Esophagus muscularis mucosa (tissue), 4 donors: ENCODE measurements around the gene RAB25. TPM values are rescaled to one million over a fixed set of nuclear protein-coding genes. Genes with fewer than 3 reads are reported as not detected.

Experiments used
- DNase-seq: peaks from one replicate; pipeline ENCODE4 v3.0.0-alpha.2; 2017; ENCODE audit errors: extremely low spot score
- H3K27ac ChIP-seq, 4 donors: fragments of 200-600 bp; sonication (generic); replicated peaks in 1 of 4; 1 replicate in 3 of 4; 2 replicates in 1 of 4; pipeline ENCODE4 v1.5.1; 2016 to 2019; ENCODE audit warnings: mild to moderate bottlenecking in 1 of 4
- H3K27me3 ChIP-seq, 4 donors: fragments of 200-600 bp; sonication (generic); one replicate each; pipeline versions ENCODE4 v1.5.1 to v1.6.0; 2016 to 2019
- H3K36me3 ChIP-seq, 4 donors: fragments of 200-600 bp; sonication (generic); one replicate each; pipeline ENCODE4 v1.5.1; 2016 to 2019
- H3K4me1 ChIP-seq, 4 donors: fragments of 200-600 bp; sonication (generic); one replicate each; pipeline ENCODE4 v1.5.1; 2016 to 2019
- H3K4me3 ChIP-seq, 4 donors: fragments of 200-600 bp; sonication (generic); 1 replicate in 2 of 4; 2 replicates in 2 of 4; pipeline ENCODE4 v1.5.1; 2016 to 2019; ENCODE audit warnings: mild to moderate bottlenecking in 4 of 4, moderate library complexity in 1 of 4
- H3K9me3 ChIP-seq, 4 donors: fragments of 200-600 bp; sonication (generic); 1 replicate in 3 of 4; 2 replicates in 1 of 4; pipeline ENCODE4 v1.5.1; 2016 to 2019
- EP300 ChIP-seq: sonication (generic); formaldehyde crosslinking; IDR thresholded peaks from one replicate; pipeline ENCODE4 v1.6.1; 2017; ENCODE audit warnings: antibody characterized with exemption
- POLR2A ChIP-seq: fragments of 450-650 bp; IDR thresholded peaks from one replicate; pipeline ENCODE4 v1.6.1; 2017; ENCODE audit warnings: antibody characterized with exemption, moderate library complexity, mild to moderate bottlenecking, low read depth
- POLR2AphosphoS5 ChIP-seq, 2 donors: sonication (generic); formaldehyde crosslinking; IDR thresholded peaks; one replicate each; pipeline ENCODE4 v1.6.1; 2017; ENCODE audit warnings: antibody characterized with exemption in 2 of 2
- WGBS: methylation state at CpG from one replicate; pipeline ENCODE4 v1.1.5; 2018; 5-methylcytosine and 5-hydroxymethylcytosine counted together
- intact Hi-C: fragments of 100-400 bp; cut with DNase I; formaldehyde crosslinking; loops from one replicate; pipeline ENCODE4 v1.15.1; 2023
- total RNA-seq, 4 donors: library from RNA; depleted of rRNA; stranded (reverse); fragments of >200 nt; gene quantifications; one replicate each; pipeline versions ENCODE4 v1.1.0 to v1.2.1, GENCODE V29; 2016
- TF ChIP-seq, protein P1 (sequence below), 3 experiments: fragments of 200-600 bp in 2 of 3; fragments of 450-650 bp in 1 of 3; sonication (generic) in 2 of 3; IDR thresholded peaks; one replicate each; pipeline ENCODE4 v1.5.1; 2017 to 2019; ENCODE audit warnings: antibody characterized with exemption in 3 of 3, mild to moderate bottlenecking in 2 of 3, moderate library complexity in 1 of 3

Gene RAB25
- total RNA-seq: not detected

DNA sequence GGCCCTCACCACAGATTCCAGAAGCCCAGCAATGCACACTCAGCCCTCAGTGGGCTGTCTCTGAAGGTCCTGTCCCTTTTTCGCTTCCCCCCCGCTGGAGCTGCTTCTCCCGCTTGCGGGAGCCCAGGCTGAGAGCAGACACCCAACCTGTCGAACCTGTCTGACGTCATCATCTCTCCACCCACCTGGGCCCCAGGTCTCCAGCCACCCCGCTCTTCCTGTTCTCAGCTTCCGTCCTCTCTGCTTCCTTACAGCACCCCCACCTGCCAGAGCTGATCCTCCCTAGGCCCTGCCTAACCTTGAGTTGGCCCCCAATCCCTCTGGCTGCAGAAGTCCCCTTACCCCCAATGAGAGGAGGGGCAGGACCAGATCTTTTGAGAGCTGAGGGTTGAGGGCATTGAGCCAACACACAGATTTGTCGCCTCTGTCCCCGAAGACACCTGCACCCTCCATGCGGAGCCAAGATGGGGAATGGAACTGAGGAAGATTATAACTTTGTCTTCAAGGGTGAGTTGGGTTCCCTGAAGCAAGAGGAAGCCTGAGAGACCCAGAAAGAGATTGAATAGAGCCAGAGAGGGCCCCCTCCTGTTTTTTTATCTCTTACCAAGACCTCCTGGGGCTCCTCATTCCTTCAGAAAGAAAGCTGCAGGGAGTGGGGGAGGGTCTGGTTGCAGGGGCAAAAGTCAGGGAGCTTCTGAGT, at the start of gene RAB25:
Gene RAB25, plus strand, starts transcription at position 224 of the 700 bp plus-strand sequence. Its CDS starts 241 bp downstream, at position 465.
- DNase-seq: no peak
- no peak within 1 kb of the TSS for H3K4me3 ChIP-seq
- H3K36me3 ChIP-seq: peaks cover 6 to 27% (median 10%) of the 10 kb centered on the region in 4 donors
- intact Hi-C loops: no loop called here
- H3K9me3 ChIP-seq: no peaks in the 10 kb centered on the region
- H3K4me1 ChIP-seq: peaks cover under 1 to 7% (median 3%) of the 10 kb centered on the region in 4 donors
- WGBS: 48% methylated on average over 10 of the region's 11 CpGs
- no peak within 1 kb of the TSS for H3K27ac ChIP-seq
- no peaks in the 10 kb centered on the region for H3K27me3 ChIP-seq
- TF ChIP-seq POLR2A (no peak), POLR2AphosphoS5 (IDR thresholded peaks at IDR 0.05) (no peak), EP300 (no peak)
- TF ChIP-seq, protein P1, sequence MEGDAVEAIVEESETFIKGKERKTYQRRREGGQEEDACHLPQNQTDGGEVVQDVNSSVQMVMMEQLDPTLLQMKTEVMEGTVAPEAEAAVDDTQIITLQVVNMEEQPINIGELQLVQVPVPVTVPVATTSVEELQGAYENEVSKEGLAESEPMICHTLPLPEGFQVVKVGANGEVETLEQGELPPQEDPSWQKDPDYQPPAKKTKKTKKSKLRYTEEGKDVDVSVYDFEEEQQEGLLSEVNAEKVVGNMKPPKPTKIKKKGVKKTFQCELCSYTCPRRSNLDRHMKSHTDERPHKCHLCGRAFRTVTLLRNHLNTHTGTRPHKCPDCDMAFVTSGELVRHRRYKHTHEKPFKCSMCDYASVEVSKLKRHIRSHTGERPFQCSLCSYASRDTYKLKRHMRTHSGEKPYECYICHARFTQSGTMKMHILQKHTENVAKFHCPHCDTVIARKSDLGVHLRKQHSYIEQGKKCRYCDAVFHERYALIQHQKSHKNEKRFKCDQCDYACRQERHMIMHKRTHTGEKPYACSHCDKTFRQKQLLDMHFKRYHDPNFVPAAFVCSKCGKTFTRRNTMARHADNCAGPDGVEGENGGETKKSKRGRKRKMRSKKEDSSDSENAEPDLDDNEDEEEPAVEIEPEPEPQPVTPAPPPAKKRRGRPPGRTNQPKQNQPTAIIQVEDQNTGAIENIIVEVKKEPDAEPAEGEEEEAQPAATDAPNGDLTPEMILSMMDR (IDR thresholded peaks at IDR 0.05): no peak

DNA sequence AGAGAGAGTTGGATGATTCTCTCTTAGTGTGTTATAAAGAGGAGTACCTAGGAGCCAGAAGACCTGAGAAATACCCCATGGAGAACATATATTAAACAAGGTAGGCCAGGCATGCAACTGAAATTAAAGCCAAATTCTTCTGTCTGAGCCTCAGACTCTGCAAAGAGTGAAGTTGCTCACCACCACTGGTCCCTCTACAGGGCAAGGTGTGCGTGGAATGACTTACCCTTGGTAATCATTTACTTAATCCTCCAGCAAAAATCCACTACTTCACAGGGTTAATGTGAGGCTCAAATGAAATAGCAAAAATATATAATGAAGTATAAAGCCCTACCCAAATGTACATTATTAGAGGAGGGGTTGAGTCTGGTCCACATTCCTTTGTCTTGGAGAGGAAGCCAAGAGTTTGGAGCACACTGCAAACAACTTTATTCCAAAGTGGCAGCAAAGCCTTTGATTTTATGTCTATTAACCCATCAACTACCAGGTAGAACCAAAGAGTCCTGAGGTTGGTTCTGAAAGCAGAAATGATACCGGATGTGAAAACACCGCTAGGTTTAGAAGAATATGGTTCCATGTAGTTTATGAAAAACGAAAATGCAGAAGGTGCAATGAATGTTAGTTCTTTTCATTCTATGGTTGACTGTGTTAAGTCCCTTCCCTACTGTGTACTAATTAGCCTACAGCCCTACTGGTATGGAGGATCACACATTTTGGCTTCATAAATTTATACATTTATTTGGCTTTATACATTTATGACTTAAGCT, 48.7 kb upstream of the RAB25 start:
- WGBS: 90% methylated on average over 4 of the region's 4 CpGs
- H3K36me3 ChIP-seq: peaks cover 47 to 98% (median 85%) of the 10 kb centered on the region in 4 donors
- H3K4me3 ChIP-seq: no peak overlapping the region
- H3K9me3 ChIP-seq: no peaks in the 10 kb centered on the region
- intact Hi-C loops: no loop called here
- H3K4me1 ChIP-seq: no peaks in the 10 kb centered on the region
- H3K27me3 ChIP-seq: no peaks in the 10 kb centered on the region
- DNase-seq: no peak
- H3K27ac ChIP-seq: no peak overlapping the region
- TF ChIP-seq POLR2AphosphoS5 (IDR thresholded peaks at IDR 0.05) (no peak), POLR2A (no peak), EP300 (no peak)
- TF ChIP-seq, protein P1 (IDR thresholded peaks at IDR 0.05): no peak

DNA sequence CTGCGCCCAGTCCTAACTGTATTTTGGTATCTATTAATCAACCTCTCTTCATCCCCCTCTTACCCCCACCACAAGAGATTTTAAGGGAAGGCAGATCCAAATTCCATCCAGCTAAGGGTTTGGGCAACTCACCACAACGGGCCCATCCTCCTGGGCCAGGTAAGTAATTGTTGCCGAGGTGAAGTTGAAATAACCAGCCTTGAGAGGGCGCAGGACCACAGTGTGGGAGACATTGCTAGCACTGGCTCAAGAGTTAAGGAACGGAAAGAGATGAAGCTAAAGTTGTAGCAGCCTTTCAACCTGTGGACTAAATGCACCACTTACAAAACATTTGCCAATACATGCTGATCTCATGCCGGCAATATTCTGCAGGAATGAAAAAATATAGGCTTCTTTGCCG, 46.1 kb upstream of the RAB25 start:
- H3K27ac ChIP-seq: no peak overlapping the region
- H3K36me3 ChIP-seq: peaks cover 45 to 98% (median 83%) of the 10 kb centered on the region in 4 donors
- no peaks in the 10 kb centered on the region for H3K27me3 ChIP-seq
- peaks cover 7 to 10% (median 10%) of the 10 kb centered on the region in 4 donors for H3K4me1 ChIP-seq
- no peak overlapping the region for H3K4me3 ChIP-seq
- 89% methylated on average over 7 of the region's 7 CpGs for WGBS
- H3K9me3 ChIP-seq: no peaks in the 10 kb centered on the region
- TF ChIP-seq, protein P1 (IDR thresholded peaks at IDR 0.05): no peak
- no peak for TF ChIP-seq POLR2A
- TF ChIP-seq POLR2AphosphoS5 (IDR thresholded peaks at IDR 0.05): no peak
- no peak for TF ChIP-seq EP300
- intact Hi-C loops: no loop called here
- no peak for DNase-seq

DNA sequence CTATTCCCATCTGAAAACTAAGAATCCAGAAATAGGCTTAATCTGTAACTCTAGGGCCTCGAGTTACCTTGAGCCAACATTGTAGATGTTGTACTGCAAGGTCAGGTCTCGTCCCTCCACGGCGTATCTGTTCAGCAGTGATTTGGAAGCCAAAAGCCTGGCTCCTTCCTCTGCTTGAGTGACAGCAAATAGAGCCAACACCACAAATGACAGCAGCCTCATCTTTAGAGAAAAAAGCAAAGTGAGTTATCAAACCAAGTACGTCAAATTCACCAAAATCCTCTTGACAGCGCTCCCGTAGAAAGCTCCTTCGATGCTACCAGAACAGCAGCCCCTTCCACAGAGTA, 41.0 kb upstream of the RAB25 start:
- peak overlapping the region; percentile 74 to 88 (median 84) for H3K4me3 ChIP-seq
- TF ChIP-seq POLR2AphosphoS5 (IDR thresholded peaks at IDR 0.05): no peak
- TF ChIP-seq, protein P1 (IDR thresholded peaks at IDR 0.05): no peak
- TF ChIP-seq EP300: no peak
- TF ChIP-seq POLR2A: no peak
- 68% methylated on average over 8 of the region's 8 CpGs for WGBS
- peaks cover 15 to 21% (median 18%) of the 10 kb centered on the region in 4 donors for H3K4me1 ChIP-seq
- no peaks in the 10 kb centered on the region for H3K27me3 ChIP-seq
- peak overlapping the region; percentile 84 to 94 (median 88) for H3K27ac ChIP-seq
- H3K36me3 ChIP-seq: peaks cover 18 to 47% (median 32%) of the 10 kb centered on the region in 4 donors
- intact Hi-C loops: no loop called here
- DNase-seq: no peak
- H3K9me3 ChIP-seq: no peaks in the 10 kb centered on the region
